HepG2 (cell line): ENCODE data around the gene GDI1. TPM values are rescaled to one million over a fixed set of nuclear protein-coding genes. Genes with fewer than 3 reads are reported as not detected.
"Not testable (repeated sequence)": the region's sequence is repeated elsewhere in the genome, so short reads cannot be mapped to it uniquely, and the experiment has no call there.

Experiments used
- ATAC-seq: fragments of 200-7000 bp; cut with Tn5 transposase; 3 replicates; pipeline ENCODE4 v1.9.1; 2020; ENCODE audit warnings: mild to moderate bottlenecking, moderate library complexity
- BruUV-seq: library from RNA; stranded (reverse); fragments of 400-500 nt; replicated peaks from 2 replicates; lab custom pipeline; 2021; lab: Mats Ljungman, UMichigan
- CTCF ChIA-PET: fragments of 300-600 bp; formaldehyde crosslinking; extraction: SDS; loops from one replicate; lab custom pipeline; 2021; ENCODE audit warnings: low total read pairs, inconsistent platforms, low intra/inter-chr PET ratio; lab: Yijun Ruan, JAX
- POLR2A ChIA-PET: fragments of 350-600 bp; sonication (Branson Sonifier 250); formaldehyde crosslinking; loops from one replicate; lab custom pipeline; 2020; ENCODE audit warnings: antibody characterized with exemption, inconsistent platforms; lab: Yijun Ruan, JAX
- DNase-seq: peaks from one replicate; pipeline ENCODE4 v3.0.0-alpha.2; 2015; ENCODE audit warnings: low spot score
- FAIRE-seq: peaks from 3 replicates; lab custom pipeline; 2011; peaks lifted over from hg19 to GRCh38; lab: Jason Lieb, UNC
- H2AFZ ChIP-seq: one replicate; pipeline ENCODE4 v1.6.1; 2011; ENCODE audit warnings: low read length, inconsistent platforms
- H3K27ac ChIP-seq: fragments of 300-600 bp; 3 replicates; pipeline ENCODE4 v1.8.0; 2011; ENCODE audit warnings: mixed run types, mild to moderate bottlenecking, mixed read lengths, low read length, inconsistent platforms; ENCODE audit not compliant: insufficient read depth; ENCODE audit errors: extremely low read length
- H3K27me3 ChIP-seq, 2 experiments: fragments of 200-600 bp in 1 of 2; 2 replicates in 1 of 2; 3 replicates in 1 of 2; pipeline versions ENCODE4 v1.6.0 to v1.8.0; 2011; ENCODE audit warnings: low read length in 2 of 2, mild to moderate bottlenecking in 2 of 2, moderate library complexity in 2 of 2, inconsistent platforms in 1 of 2; ENCODE audit not compliant: insufficient read depth in 2 of 2, control insufficient read depth in 1 of 2
- H3K36me3 ChIP-seq, 2 experiments: fragments of 200-600 bp in 1 of 2; replicated peaks in 1 of 2; 2 replicates in 1 of 2; 3 replicates in 1 of 2; pipeline versions ENCODE4 v1.5.1 to v1.8.0; 2011; ENCODE audit warnings: low read length in 2 of 2, inconsistent platforms in 1 of 2; ENCODE audit not compliant: insufficient read depth in 2 of 2, control insufficient read depth in 1 of 2
- H3K4me1 ChIP-seq: 2 replicates; pipeline ENCODE4 v1.5.1; 2012; ENCODE audit warnings: low read length, inconsistent platforms; ENCODE audit not compliant: insufficient read depth
- H3K4me2 ChIP-seq: 2 replicates; pipeline ENCODE4 v1.6.0; 2011; ENCODE audit warnings: low read depth, low read length, inconsistent platforms
- H3K4me3 ChIP-seq, 3 experiments: fragments of 200-600 bp in 1 of 3; sonication (generic), shearing (Covaris generic) in 1 of 3; replicated peaks in 1 of 3; 2 replicates each; pipeline ENCODE4 v1.5.1; 2011 to 2016; ENCODE audit warnings: low read length in 3 of 3, inconsistent platforms in 2 of 3, low read depth in 2 of 3, mild to moderate bottlenecking in 2 of 3, control low read depth in 1 of 3, mixed read lengths in 1 of 3; ENCODE audit not compliant: insufficient read depth in 1 of 3
- H3K79me2 ChIP-seq: one replicate; pipeline ENCODE4 v1.6.1; 2011; ENCODE audit warnings: low read length, inconsistent platforms; ENCODE audit not compliant: insufficient read depth
- H3K9ac ChIP-seq: 2 replicates; pipeline ENCODE4 v1.6.0; 2011; ENCODE audit warnings: mild to moderate bottlenecking, low read depth, low read length, inconsistent platforms; ENCODE audit not compliant: insufficient read depth
- H3K9me3 ChIP-seq: 2 replicates; pipeline ENCODE4 v1.5.1; 2012; ENCODE audit warnings: mild to moderate bottlenecking, low read length
- H4K20me1 ChIP-seq: 2 replicates; pipeline ENCODE4 v1.6.0; 2011; ENCODE audit warnings: inconsistent platforms, mild to moderate bottlenecking, low read length, moderate library complexity; ENCODE audit not compliant: insufficient read depth
- AKAP8 ChIP-seq: sonication (generic); formaldehyde crosslinking; IDR thresholded peaks from 2 replicates; pipeline ENCODE4 v1.5.1; 2020; ENCODE audit warnings: mild to moderate bottlenecking, missing genetic modification reagents
- BCL6 ChIP-seq: IDR thresholded peaks from 2 replicates; pipeline ENCODE4 v1.6.1; 2016; ENCODE audit warnings: missing genetic modification reagents, missing compliant biosample characterization
- EP300 ChIP-seq, 3 experiments: sonication (generic) in 1 of 3; formaldehyde crosslinking in 1 of 3; IDR thresholded peaks; 2 replicates each; pipeline versions ENCODE4 v1.5.1 to v1.6.1; 2011 to 2020; ENCODE audit warnings: low read depth in 2 of 3, low read length in 2 of 3, borderline replicate concordance in 1 of 3, improper control_type of control experiment in 1 of 3, mild to moderate bottlenecking in 1 of 3, missing genetic modification reagents in 1 of 3, moderate library complexity in 1 of 3
- FOXP1 ChIP-seq, 2 experiments: fragments of 450-650 bp in 1 of 2; IDR thresholded peaks; 2 replicates each; pipeline ENCODE4 v1.6.1; 2017 to 2018; ENCODE audit warnings: antibody characterized with exemption in 1 of 2
- PAF1 ChIP-seq: IDR thresholded peaks from 2 replicates; pipeline ENCODE4 v1.6.1; 2016; ENCODE audit warnings: missing genetic modification reagents, missing compliant biosample characterization
- PLRG1 ChIP-seq: fragments of 450-650 bp; conservative IDR thresholded peaks from 2 replicates; pipeline ENCODE4 v1.6.1; 2016
- POLR2AphosphoS5 ChIP-seq: IDR thresholded peaks from 2 replicates; pipeline ENCODE4 v1.6.1; 2012; ENCODE audit warnings: low read depth, low read length
- PTBP1 ChIP-seq: fragments of 200-400 bp; formaldehyde crosslinking; IDR thresholded peaks from 2 replicates; pipeline ENCODE4 v1.6.1; 2018; ENCODE audit warnings: low read length, low read depth; ENCODE audit not compliant: poor library complexity, severe bottlenecking
- RBFOX2 ChIP-seq: fragments of 200-400 bp; formaldehyde crosslinking; IDR thresholded peaks from 2 replicates; pipeline ENCODE4 v1.6.1; 2017; ENCODE audit warnings: low read depth, mild to moderate bottlenecking, low read length
- RXRB ChIP-seq: IDR thresholded peaks from 2 replicates; pipeline ENCODE4 v1.6.1; 2016; ENCODE audit warnings: borderline replicate concordance, missing genetic modification reagents, missing compliant biosample characterization
- SPEN ChIP-seq: sonication (generic); formaldehyde crosslinking; IDR thresholded peaks from 2 replicates; pipeline ENCODE4 v1.5.1; 2020; ENCODE audit warnings: low read depth, mild to moderate bottlenecking, missing genetic modification reagents
- ZNF24 ChIP-seq: fragments of 450-650 bp; IDR thresholded peaks from 2 replicates; pipeline ENCODE4 v1.6.1; 2017; ENCODE audit warnings: antibody characterized with exemption, mild to moderate bottlenecking
- ZNF530 ChIP-seq: sonication (generic); formaldehyde crosslinking; IDR thresholded peaks from 2 replicates; pipeline ENCODE4 v1.5.0; 2020; ENCODE audit warnings: low read depth, mild to moderate bottlenecking, missing genetic modification reagents
- ZNF616 ChIP-seq: sonication (generic); formaldehyde crosslinking; IDR thresholded peaks from 2 replicates; pipeline ENCODE4 v1.5.0; 2020; ENCODE audit warnings: low read depth, mild to moderate bottlenecking, missing genetic modification reagents
- ZNF792 ChIP-seq: IDR thresholded peaks from 2 replicates; pipeline ENCODE4 v1.6.1; 2016
- ZNF878 ChIP-seq: sonication (generic); formaldehyde crosslinking; IDR thresholded peaks from 2 replicates; pipeline ENCODE4 v1.8.1; 2023; ENCODE audit warnings: mild to moderate bottlenecking, missing genetic modification reagents, moderate library complexity
- WGBS: methylation state at CpG from one replicate; pipeline ENCODE4 v1.1.6; 2017; ENCODE audit warnings: low lambda C conversion rate; 5-methylcytosine and 5-hydroxymethylcytosine counted together
- in situ Hi-C: cut with HindIII; loops from 2 replicates; pipeline ENCODE4 v1.10.0; 2017; ENCODE audit warnings: low pct_unique_long_range_greater_than_20kb; ENCODE audit not compliant: extremely low pct_ligation_motif_present
- intact Hi-C: fragments of 100-400 bp; cut with micrococcal nuclease; formaldehyde crosslinking; loops from one replicate; pipeline ENCODE4 v1.10.0; 2022; ENCODE audit not compliant: unreplicated experiment
- polyA plus RNA-seq, 8 experiments: library from polyadenylated mRNA; depleted of rRNA in 3 of 8; stranded (reverse) in 7 of 8; unstranded in 1 of 8; fragments of >200 nt; fragmentation: Illumina TruSeq in 4 of 8; extraction: Trizol in 4 of 8; gene quantifications; 2 replicates each; pipeline versions ENCODE4 v1.2.1 to v1.2.3, GENCODE V29; 2011 to 2016; ENCODE audit warnings: low read depth in 4 of 8, missing spikeins in 1 of 8, mixed read lengths in 1 of 8; ENCODE audit not compliant: insufficient read depth in 1 of 8
- total RNA-seq, 5 experiments: library from RNA; depleted of rRNA; stranded (reverse); fragments of >200 nt; fragmentation: Illumina TruSeq; extraction: Trizol; gene quantifications; 2 replicates each; pipeline ENCODE4 v1.2.3, GENCODE V29; 2016; ENCODE audit warnings: low read depth in 1 of 5

GDI1 gene
- total and polyA plus RNA-seq, 2 of the 13 experiments (the other 11 are each of a cell fraction or from before 2014, with no cell fraction given), result 17.4 to 105 TPM

DNA sequence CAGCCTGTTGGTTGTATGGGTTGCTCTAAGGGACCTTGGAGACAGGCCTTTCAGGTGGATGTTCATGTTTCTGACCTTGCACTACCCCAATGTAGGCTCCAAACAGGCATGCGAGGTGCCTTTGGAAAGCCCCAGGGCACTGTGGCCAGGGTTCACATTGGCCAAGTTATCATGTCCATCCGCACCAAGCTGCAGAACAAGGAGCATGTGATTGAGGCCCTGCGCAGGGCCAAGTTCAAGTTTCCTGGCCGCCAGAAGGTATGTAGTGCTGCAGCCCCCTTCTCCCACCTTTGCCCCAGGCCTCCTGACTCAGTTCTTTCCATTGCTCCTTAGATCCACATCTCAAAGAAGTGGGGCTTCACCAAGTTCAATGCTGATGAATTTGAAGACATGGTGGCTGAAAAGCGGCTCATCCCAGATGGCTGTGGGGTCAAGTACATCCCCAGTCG is 36.6 kb upstream of the GDI1 start:
- FAIRE-seq, H3K27me3 ChIP-seq, ATAC-seq, intact Hi-C loops, H3K9ac ChIP-seq, DNase-seq, H3K9me3 ChIP-seq, H2AFZ ChIP-seq, BruUV-seq, CTCF ChIA-PET: not testable (repeated sequence)
- H4K20me1 ChIP-seq, result peaks cover 21% of the 10 kb centered on the region; the same call in 1 of the 2 replicates
- WGBS, result no CpG with 5 or more reads among the region's 6 CpGs
- POLR2A ChIA-PET, result interaction anchor here (1.2 to 6.3 kb wide), 3 partner anchors 10 to 141 kb away, joined by 3 to 75 read pairs (median 24); partner anchors contain the start of genes ATP6AP1, DNASE1L1 and TAFAZZIN
- peaks cover 6 to 22% of the 10 kb centered on the region in 2 experiments; a peak in 4 of 5 replicates for H3K36me3 ChIP-seq
- H3K27ac ChIP-seq, result peak overlapping the region; percentile 98
- peaks cover 21% of the 10 kb centered on the region for H3K79me2 ChIP-seq
- TF ChIP-seq RBFOX2, result peak; percentile 31; the same call in 1 of the 2 replicates
- peaks cover 32% of the 10 kb centered on the region for H3K4me1 ChIP-seq
- H3K4me2 ChIP-seq, result peak overlapping the region; percentile 97
- in situ Hi-C loops, result loop anchor here (25.0 kb wide), 1 partner anchor 137 kb away; the partner anchor contains the start of genes G6PD and IKBKG
- peak overlapping the region in 1 of 3 experiments; percentile 85; a peak in 1 of 6 replicates for H3K4me3 ChIP-seq

GRCh38 chrX:154401045-154401799 is 35.7 kb upstream of the GDI1 start:
- peak; percentile 89 for FAIRE-seq
- no peak overlapping the region for H3K4me3 ChIP-seq
- H2AFZ ChIP-seq, result no peak overlapping the region
- peaks cover 6 to 22% of the 10 kb centered on the region in 2 experiments; a peak in 4 of 5 replicates for H3K36me3 ChIP-seq
- no peaks in the 10 kb centered on the region; a peak in 1 of 5 replicates for H3K27me3 ChIP-seq
- no peaks in the 10 kb centered on the region for H3K9me3 ChIP-seq
- WGBS, result no CpG with 5 or more reads among the region's 6 CpGs
- H3K27ac ChIP-seq, result peak overlapping the region; percentile 48
- H3K79me2 ChIP-seq, result peaks cover 21% of the 10 kb centered on the region
- ATAC-seq, result peak; percentile 42
- ChIA-PET CTCF (no interaction called here), POLR2A (interaction anchor here (0.9 to 6.3 kb wide), 4 partner anchors 9 to 141 kb away, joined by 3 to 75 read pairs (median 3); partner anchors contain the start of genes DNASE1L1, SLC10A3 and TAFAZZIN)
- no peak overlapping the region for H3K9ac ChIP-seq
- peaks cover 32% of the 10 kb centered on the region for H3K4me1 ChIP-seq
- 0 out of 2 replicates have a peak overlapping the region, but pooled peaks have one; percentile 12 for H3K4me2 ChIP-seq
- H4K20me1 ChIP-seq, result peaks cover 21% of the 10 kb centered on the region; the same call in 1 of the 2 replicates
- peak; percentile 70 for DNase-seq
- in situ Hi-C loops, result loop anchor here (25.0 kb wide), 1 partner anchor 136 kb away; the partner anchor contains the start of genes G6PD and IKBKG
- intact Hi-C loops, result no loop called here
- BruUV-seq, result no TSS peak
- TF ChIP-seq PAF1 (CRISPR knock-in tag) (peak; percentile 99), ZNF616 (CRISPR knock-in tag) (0 out of 2 replicates have a peak, but pooled peaks have one; percentile 36), PTBP1 (no peak), PLRG1 (no peak), ZNF530 (no peak), BCL6 (0 out of 2 replicates have a peak, but pooled peaks have one; percentile 10), FOXP1 (IDR thresholded peaks at IDR 0.05) (no peak), FOXP1 (CRISPR knock-in tag; IDR thresholded peaks at IDR 0.05) (0 out of 2 replicates have a peak, but pooled peaks have one; percentile 12), POLR2AphosphoS5 (peak; percentile 82), ZNF878 (CRISPR knock-in tag) (0 out of 2 replicates have a peak, but pooled peaks have one; percentile 72), RXRB (CRISPR knock-in tag) (peak; percentile 18; the same call in 1 of the 2 replicates), ZNF24 (no peak), AKAP8 (CRISPR knock-in tag) (peak; percentile 76; the same call in 1 of the 2 replicates), SPEN (CRISPR knock-in tag) (peak; percentile 66; the same call in 1 of the 2 replicates), EP300 (IDR thresholded peaks at IDR 0.05; ENCODE audit: low read depth in 2 of 2, low read length in 2 of 2) (0 out of 4 replicates have a peak, but pooled peaks of 1 of the 2 experiments have one; percentile 37), EP300 (CRISPR knock-in tag; IDR thresholded peaks at IDR 0.05; ENCODE audit: borderline replicate concordance) (no peak), ZNF792 (CRISPR knock-in tag) (peak; percentile 77; the same call in 1 of the 2 replicates)
